GM19099 (cell line): ENCODE measurements around the gene GNS.

Experiments
- POLR2A ChIP-seq: IDR thresholded peaks from 3 replicates; pipeline ENCODE4 v1.6.1; 2011; ENCODE audit warnings: low read depth; ENCODE audit not compliant: insufficient read length; ENCODE audit errors: extremely low read depth

The GNS gene

DNA sequence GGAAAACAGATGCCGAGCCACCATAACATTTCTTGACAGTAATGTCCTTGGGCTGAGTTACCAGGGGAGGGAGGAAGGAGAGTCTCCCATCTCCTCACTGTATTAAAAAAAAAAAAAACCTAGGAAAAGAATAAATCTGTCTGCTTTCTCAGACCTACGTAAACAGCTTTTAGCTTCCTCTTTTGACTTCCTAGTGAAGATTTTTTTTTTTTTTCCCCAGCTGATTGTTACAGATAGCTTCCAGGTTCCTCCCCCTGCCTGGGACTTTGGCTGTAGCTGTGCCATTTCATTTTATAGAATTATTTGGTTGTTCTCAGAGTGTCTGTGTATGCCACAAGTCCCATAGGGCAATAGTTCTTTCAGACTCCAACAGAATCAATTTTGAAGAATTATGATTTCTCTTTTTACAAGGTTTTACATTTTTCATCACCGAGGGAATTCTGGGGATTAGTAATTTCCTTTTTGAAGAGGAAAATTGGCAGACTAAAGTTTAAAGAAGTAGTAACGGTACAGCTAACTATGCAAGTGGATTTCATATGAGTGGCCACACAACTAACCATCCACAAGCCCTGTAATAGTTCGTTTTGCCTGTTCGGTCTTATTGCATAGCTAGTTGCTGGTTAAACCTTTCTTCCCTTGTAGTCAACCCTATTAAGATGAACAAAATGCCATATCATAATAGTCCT lies 23.1 kb upstream of the GNS start:
- TF ChIP-seq POLR2A: no peak

DNA sequence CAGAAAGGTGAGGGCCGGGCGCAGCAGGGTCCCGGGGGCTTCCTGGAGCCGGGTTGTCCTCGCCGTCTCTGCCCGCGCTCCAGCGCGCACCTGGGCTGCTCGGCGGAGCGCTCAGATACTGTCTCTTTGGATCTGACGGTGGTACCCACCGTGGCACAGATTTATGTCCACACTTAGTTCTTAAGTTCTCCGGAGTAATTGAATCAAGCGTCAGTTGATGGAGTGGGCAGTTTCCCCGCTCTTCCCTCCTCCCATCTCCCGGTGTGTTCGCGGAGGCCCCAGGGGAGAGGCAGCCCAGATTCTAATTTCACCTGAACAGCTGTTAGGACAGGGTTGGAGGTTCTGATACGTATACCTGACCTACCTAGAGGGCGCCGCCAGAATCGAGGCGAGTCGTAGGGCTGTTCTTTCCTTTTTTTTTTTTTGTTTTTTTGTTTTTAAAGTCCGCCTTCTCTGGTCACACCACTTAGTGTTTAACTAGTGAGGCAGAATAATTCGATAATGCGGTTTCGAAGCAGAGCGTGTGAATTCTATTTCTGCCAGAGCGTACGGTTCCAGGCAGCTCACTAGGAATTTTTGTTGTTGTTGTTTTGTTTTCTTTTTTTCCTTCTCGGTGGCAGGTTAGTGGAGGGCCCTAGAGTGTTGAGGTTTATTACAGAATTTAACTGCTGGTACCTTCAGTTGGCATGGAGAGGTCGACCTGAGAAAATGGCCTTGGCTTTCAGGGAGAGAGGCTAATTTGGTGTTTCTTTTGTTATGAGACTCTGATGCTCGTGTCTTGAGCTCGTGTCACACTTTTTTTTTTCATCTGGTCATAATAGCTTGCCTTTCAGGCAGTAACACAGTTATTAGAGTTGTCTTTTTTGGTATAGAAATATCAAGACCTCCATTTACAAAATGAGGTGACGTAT lies 22.3 kb upstream of the GNS start:
- no peak for TF ChIP-seq POLR2A

- TF ChIP-seq POLR2A: no peak
Observed at GRCh38 chr12:64780531-64781279, 21.5 kb upstream of the GNS start.

- no peak for TF ChIP-seq POLR2A
Observed at GRCh38 chr12:64780132-64780530, 20.9 kb upstream of the GNS start.

DNA sequence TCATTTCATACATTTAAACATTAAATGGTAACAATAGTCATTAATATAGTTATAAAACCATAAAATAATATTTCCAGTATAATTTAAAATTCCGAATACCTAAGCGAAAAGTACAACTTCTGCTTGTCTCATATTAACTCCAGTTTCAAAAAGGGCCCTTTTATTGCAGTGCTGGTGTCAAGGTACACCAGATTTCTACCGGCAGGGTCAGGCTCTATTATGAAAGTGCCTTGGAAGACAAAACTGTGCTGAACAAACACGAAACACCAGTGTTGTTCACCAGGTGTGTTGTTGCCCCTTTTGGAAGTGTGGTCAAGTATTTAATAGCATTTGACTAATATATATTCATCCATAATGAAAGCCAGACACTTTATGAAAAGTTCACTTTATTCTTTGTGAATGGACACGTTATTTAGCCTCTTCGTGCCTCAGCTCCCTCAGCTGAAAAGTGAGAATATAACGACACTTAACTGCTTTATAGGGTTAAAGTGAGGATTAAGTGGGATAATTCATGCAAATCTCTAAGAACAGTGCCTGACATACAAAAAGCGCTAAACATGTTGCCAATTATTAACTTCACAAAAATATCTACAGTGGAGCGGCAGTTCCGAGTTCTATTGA lies 20.3 kb upstream of the GNS start:
- TF ChIP-seq POLR2A: no peak

- no peak for TF ChIP-seq POLR2A
Observed at GRCh38 chr12:64773386-64773785, 14.2 kb upstream of the GNS start.

DNA sequence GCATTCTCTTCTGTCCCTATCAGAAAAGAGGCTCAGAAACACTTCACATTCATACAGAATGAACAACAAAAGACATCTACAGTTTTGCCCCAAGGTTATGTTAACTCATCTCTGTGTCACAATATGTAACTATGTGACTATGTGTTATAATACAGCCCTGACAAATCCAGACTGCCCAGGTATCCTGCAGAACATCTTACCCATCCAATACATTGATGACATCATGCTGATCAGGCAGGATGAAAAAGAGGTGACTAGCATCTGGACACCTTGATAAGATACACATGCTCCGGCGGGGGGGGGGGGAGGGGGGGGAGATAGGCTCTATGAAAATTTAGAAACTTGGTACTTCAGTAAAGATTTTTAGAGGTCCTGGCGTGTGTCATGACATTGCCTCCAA lies 8.3 kb upstream of the GNS start:
- no peak for TF ChIP-seq POLR2A

DNA sequence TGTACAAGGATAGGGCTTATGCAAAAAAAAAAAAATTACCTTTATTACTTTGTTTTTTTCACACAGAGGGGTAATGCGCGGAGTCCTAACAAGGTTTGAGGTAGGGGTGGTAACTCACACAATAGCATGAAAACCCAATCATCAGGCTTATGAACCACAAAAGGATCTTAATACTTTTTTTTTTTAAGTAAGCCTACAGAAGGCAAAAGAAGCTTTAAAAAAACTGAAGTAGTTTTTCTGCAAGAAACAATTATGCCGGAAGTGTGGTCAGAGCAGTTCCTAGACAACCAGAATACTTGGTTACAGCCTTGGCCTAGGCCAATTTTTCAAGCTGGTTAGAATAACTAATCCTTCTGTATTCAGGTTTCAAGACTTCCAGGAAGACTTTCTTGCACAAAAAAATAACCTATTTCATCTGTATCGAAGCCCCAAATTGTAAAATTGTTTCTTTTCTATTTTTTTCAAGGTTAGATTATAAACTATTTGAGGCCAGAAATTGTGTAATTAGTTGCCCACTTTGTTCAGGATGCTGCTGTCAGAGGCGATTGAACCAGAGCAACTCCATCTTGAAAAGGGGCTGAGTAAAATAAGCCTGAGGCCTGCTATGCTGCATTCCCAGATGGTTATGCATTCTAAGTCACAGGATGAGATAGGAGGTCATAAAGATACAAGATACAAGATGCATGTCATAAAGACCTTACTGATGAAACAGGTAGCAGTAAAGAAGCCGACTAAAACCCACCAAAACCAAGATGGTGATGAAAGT lies 1.8 kb upstream of the GNS start:
- TF ChIP-seq POLR2A: no peak

GRCh38 chr12:64757771-64758170 lies 1.4 kb downstream of the GNS start:
- TF ChIP-seq POLR2A: no peak

- no peak for TF ChIP-seq POLR2A
Observed at GRCh38 chr12:64756376-64756775, 2.8 kb downstream of the GNS start.

DNA sequence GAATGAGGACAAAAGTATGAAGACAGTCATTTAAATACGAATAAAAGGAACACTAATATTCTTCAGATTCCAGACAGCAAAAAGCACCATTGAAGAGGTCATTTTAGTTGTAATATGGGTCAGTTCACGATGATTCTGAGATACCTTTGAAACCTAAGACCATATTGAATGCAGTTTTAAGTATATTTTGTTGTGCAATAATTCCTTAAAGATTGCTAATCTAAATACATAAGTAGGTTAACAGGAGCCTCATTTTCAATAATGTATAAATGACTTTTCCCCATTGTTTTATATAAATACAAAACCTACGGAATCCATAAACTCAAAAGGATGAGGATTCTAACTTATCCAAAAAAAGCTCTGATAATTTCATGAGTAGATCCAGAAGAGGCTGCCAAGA lies 5.8 kb downstream of the GNS start:
- TF ChIP-seq POLR2A: no peak

DNA sequence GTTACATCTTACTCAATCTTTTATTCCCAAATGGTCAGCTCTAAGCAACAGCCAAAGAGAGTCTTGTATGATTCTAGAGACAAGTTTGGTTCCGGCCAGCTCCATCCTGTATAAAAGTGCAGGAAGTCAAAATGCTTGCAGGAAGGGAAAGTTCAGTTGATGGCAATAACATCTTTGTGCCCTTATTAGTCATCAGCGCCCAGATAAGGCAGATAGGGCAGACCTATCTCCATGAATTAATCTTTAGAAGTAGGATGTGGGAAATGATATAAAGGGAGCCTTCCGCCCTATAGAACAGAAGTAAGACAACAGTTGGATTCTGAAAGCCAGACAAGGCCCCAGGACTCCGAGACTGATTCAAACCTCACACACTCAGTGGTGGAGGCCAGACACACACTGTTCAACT lies 6.4 kb downstream of the GNS start:
- no peak for TF ChIP-seq POLR2A

DNA sequence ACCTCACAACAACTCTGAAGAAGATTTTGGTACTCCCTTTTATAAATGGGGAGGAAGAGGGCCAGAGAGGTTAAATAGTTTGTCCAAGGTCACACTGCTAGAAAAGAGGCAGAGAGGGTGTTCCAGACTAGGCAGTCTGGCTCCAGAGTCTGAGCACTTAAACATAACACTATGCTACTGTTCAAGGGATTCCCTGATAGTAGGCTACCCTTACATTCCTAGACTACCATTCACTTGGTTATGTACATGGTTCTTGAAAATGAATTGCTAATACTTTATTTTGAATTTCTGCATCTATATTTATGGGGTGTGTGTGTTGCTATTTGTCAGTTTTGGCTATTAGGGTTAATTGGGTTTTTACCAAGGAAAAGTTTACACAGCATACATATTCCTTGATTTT lies 7.2 kb downstream of the GNS start:
- no peak for TF ChIP-seq POLR2A

DNA sequence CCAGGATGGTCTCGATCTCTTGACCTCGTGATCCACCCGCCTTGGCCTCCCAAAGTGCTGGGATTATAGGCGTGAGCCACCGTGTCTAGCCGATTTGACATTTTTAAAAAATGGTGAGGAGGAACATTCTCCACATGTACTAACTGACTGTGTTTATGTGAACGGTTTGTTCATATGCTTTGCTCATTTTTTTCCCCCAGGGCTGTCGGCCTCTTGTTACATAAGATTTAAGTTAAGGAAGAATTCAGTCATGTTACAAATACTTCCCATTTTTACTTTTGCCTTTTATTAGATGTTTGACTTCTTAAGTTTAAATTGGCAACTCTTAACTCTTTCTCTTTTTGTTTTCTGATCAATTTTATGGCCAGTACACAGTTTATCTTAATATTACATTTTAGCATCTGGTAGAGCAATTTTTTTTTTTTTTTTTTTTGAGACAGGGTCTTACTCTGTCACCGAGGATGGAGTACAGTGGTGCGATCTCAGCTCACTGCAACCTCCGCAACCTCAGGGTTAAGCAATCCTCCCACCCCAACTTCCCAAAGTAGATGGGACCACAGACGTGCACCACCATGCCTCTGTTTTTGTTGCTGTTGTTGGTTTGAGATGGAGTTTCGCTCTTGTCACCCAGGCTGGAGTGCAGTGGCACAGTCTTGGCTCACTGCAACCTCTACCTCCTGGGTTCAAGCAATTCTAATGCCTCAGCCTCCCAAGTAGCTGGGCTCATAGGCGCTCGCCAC lies 9.6 kb downstream of the GNS start:
- TF ChIP-seq POLR2A: no peak

GRCh38 chr12:64747695-64748094 lies 11.5 kb downstream of the GNS start:
- TF ChIP-seq POLR2A: no peak
